Panc1 (cell line): Measurements from ENCODE around the gene CRNN. TPM values are rescaled to one million over a fixed set of nuclear protein-coding genes. Genes with fewer than 3 reads are reported as not detected.

ENCODE experiments used
- ATAC-seq: fragments of 200-7000 bp; cut with Tn5 transposase; 2 replicates; pipeline ENCODE4 v1.9.1; 2020; ENCODE audit warnings: mild to moderate bottlenecking, moderate library complexity
- Bru-seq: library from RNA; stranded (reverse); fragments of 400-500 nt; gene quantifications from one replicate; lab custom pipeline; 2021; lab: Mats Ljungman, UMichigan
- BruChase-seq, 2 experiments: library from RNA; stranded (reverse); fragments of 400-500 nt; gene quantifications; one replicate each; lab custom pipeline; 2021; lab: Mats Ljungman, UMichigan
- BruUV-seq: library from RNA; stranded (reverse); fragments of 400-500 nt; replicated peaks from 2 replicates; lab custom pipeline; 2021; lab: Mats Ljungman, UMichigan
- CTCF ChIA-PET: fragments of 300-600 bp; sonication (Branson Sonifier 250); formaldehyde crosslinking; loops from one replicate; lab custom pipeline; 2022; ENCODE audit warnings: antibody characterized with exemption; lab: Charles Lee
- POLR2A ChIA-PET: fragments of 300-600 bp; sonication (Branson Sonifier 250); formaldehyde crosslinking; loops from one replicate; lab custom pipeline; 2022; ENCODE audit warnings: antibody characterized with exemption; lab: Charles Lee
- DNase-seq: peaks from one replicate; pipeline ENCODE4 v3.0.0-alpha.2; 2010; ENCODE audit warnings: low read depth, low spot score
- H3K27ac ChIP-seq: 2 replicates; pipeline ENCODE4 v1.5.1; 2011; ENCODE audit warnings: mild to moderate bottlenecking, low read length, inconsistent platforms
- H3K27me3 ChIP-seq: fragments of 200-500 bp; sonication (Bioruptor generic); 2 replicates; pipeline ENCODE4 v1.6.0; 2014; ENCODE audit warnings: low read length, inconsistent platforms; ENCODE audit not compliant: control insufficient read depth, insufficient read depth
- H3K36me3 ChIP-seq: fragments of 200-500 bp; sonication (Bioruptor generic); 2 replicates; pipeline ENCODE4 v1.5.1; 2014; ENCODE audit warnings: inconsistent platforms, mild to moderate bottlenecking, low read length, moderate library complexity; ENCODE audit not compliant: control insufficient read depth, insufficient read depth
- H3K4me1 ChIP-seq: 2 replicates; pipeline ENCODE4 v1.5.1; 2011; ENCODE audit warnings: inconsistent platforms, mild to moderate bottlenecking, low read length, moderate library complexity; ENCODE audit not compliant: control insufficient read depth, insufficient read depth
- H3K4me3 ChIP-seq, 2 experiments: 2 replicates each; pipeline ENCODE4 v1.5.1; 2011 to 2012; ENCODE audit warnings: low read depth in 2 of 2, low read length in 2 of 2, mild to moderate bottlenecking in 2 of 2, inconsistent platforms in 1 of 2, moderate library complexity in 1 of 2
- H3K9me3 ChIP-seq: fragments of 200-500 bp; sonication (Bioruptor generic); 2 replicates; pipeline ENCODE4 v1.5.1; 2014; ENCODE audit warnings: low read depth, mild to moderate bottlenecking, inconsistent platforms, low read length, moderate library complexity; ENCODE audit not compliant: control insufficient read depth, insufficient read depth
- CTCF ChIP-seq: fragments of 450-650 bp; IDR thresholded peaks from 2 replicates; pipeline ENCODE4 v1.5.1; 2017; ENCODE audit warnings: mild to moderate bottlenecking
- POLR2AphosphoS5 ChIP-seq: IDR thresholded peaks from 2 replicates; pipeline ENCODE4 v1.6.1; 2012; ENCODE audit warnings: mild to moderate bottlenecking, low read depth, low read length, moderate library complexity
- REST ChIP-seq, 2 experiments: IDR thresholded peaks; 2 replicates each; pipeline ENCODE4 v1.6.1; 2011 to 2012; ENCODE audit warnings: low read depth in 2 of 2, control low read depth in 1 of 2, low read length in 1 of 2, mild to moderate bottlenecking in 1 of 2, moderate library complexity in 1 of 2; ENCODE audit not compliant: insufficient read depth in 1 of 2
- SIN3A ChIP-seq: IDR thresholded peaks from 2 replicates; pipeline ENCODE4 v1.6.1; 2012; ENCODE audit warnings: low read depth, mild to moderate bottlenecking, low read length, moderate library complexity, borderline replicate concordance; ENCODE audit not compliant: insufficient read depth
- TCF7L2 ChIP-seq: IDR thresholded peaks from 2 replicates; pipeline ENCODE4 v1.6.1; 2011; ENCODE audit warnings: mild to moderate bottlenecking, low read depth, low read length, inconsistent platforms
- in situ Hi-C: cut with HindIII; loops from 2 replicates; pipeline ENCODE4 v1.10.0; 2016; ENCODE audit warnings: low sequenced_read_pairs, low pct_unique_long_range_greater_than_20kb
- intact Hi-C: fragments of 100-400 bp; cut with micrococcal nuclease; formaldehyde crosslinking; loops from one replicate; pipeline ENCODE4 v1.10.0; 2022; ENCODE audit not compliant: unreplicated experiment
- long read RNA-seq: library from polyadenylated mRNA; unstranded; transcript quantifications from one replicate; pipeline ENCODE4 v2.0.0, GENCODE V29; 2021; ENCODE audit not compliant: unreplicated experiment
- polyA plus RNA-seq: library from polyadenylated mRNA; unstranded; fragments of >200 nt; gene quantifications from one replicate; pipeline ENCODE4 v1.2.1, GENCODE V29; 2012; ENCODE audit warnings: missing spikeins; ENCODE audit not compliant: insufficient read length
- total RNA-seq: library from RNA; stranded (reverse); gene quantifications from one replicate; pipeline ENCODE4 v1.2.1, GENCODE V29; 2021; ENCODE audit not compliant: unreplicated experiment

CRNN gene
- total RNA-seq, result not detected
- not detected for polyA plus RNA-seq
- Bru-seq, nascent RNA, result not detected
- not detected for BruChase-seq, experiment 1, labeled RNA remaining after a 2-hour chase
- not detected for BruChase-seq, experiment 2, labeled RNA remaining after a 6-hour chase
- long read RNA-seq, result 0 reads

GRCh38 chr1:152413909-152414308, at the start of gene CRNN:
TSS of gene CRNN (minus strand) at chr1:152414263. CDS start at chr1:152412233, 2,030 bp downstream.
- no peak for DNase-seq
- H3K36me3 ChIP-seq, result no peaks in the 10 kb centered on the region
- H3K27me3 ChIP-seq, result no peaks in the 10 kb centered on the region
- BruUV-seq, result no TSS peak
- no peaks in the 10 kb centered on the region for H3K9me3 ChIP-seq
- no peak within 1 kb of the TSS for H3K27ac ChIP-seq
- no peak for TF ChIP-seq REST (IDR thresholded peaks at IDR 0.05; ENCODE audit: insufficient read depth in 1 of 2, low read depth in 2 of 2, low read length in 1 of 2)
- TF ChIP-seq POLR2AphosphoS5, result no peak
- TF ChIP-seq TCF7L2, result no peak
- TF ChIP-seq SIN3A, result no peak
- no peak for TF ChIP-seq CTCF
- no peaks in the 10 kb centered on the region for H3K4me1 ChIP-seq
- no peak for ATAC-seq
- POLR2A ChIA-PET, result no interaction called here
- CTCF ChIA-PET, result no interaction called here
- intact Hi-C loops, result no loop called here
- in situ Hi-C loops, result no loop called here
- no peak within 1 kb of the TSS for H3K4me3 ChIP-seq

- CTCF ChIA-PET, result no interaction called here
- ATAC-seq (no peak), DNase-seq (no peak)
- no peaks in the 10 kb centered on the region for H3K36me3 ChIP-seq
- in situ Hi-C loops, result no loop called here
- H3K4me1 ChIP-seq, result no peaks in the 10 kb centered on the region
- H3K9me3 ChIP-seq, result peaks cover 7% of the 10 kb centered on the region
- H3K27ac ChIP-seq, result no peak overlapping the region
- POLR2A ChIA-PET, result no interaction called here
- intact Hi-C loops, result no loop called here
- no peak overlapping the region for H3K4me3 ChIP-seq
- no peaks in the 10 kb centered on the region for H3K27me3 ChIP-seq
- no TSS peak for BruUV-seq
- TF ChIP-seq POLR2AphosphoS5 (no peak), TCF7L2 (no peak), CTCF (no peak), SIN3A (no peak), REST (IDR thresholded peaks at IDR 0.05; ENCODE audit: insufficient read depth in 1 of 2, low read depth in 2 of 2, low read length in 1 of 2) (no peak)
These were observed 48.6 kb upstream of the CRNN start for GRCh38 chr1:152462636-152463035.
